Mucosa of descending colon (tissue), 3 donors: Measurements from ENCODE around the gene TTI1. TPM values are rescaled to one million over a fixed set of nuclear protein-coding genes. Genes with fewer than 3 reads are reported as not detected.

Experiments used
- ATAC-seq: fragments of 200-7000 bp; cut with Tn5 transposase; one replicate; pipeline ENCODE4 v1.9.1; 2020; ENCODE audit warnings: mild to moderate bottlenecking, moderate library complexity
- DNase-seq, 3 donors: peaks; one replicate each; pipeline ENCODE4 v3.0.0-alpha.2; 2020
- H3K36me3 ChIP-seq: fragments of 200-600 bp; one replicate; pipeline ENCODE4 v1.8.0; 2021; ENCODE audit warnings: low read depth, mild to moderate bottlenecking
- H3K4me1 ChIP-seq: fragments of 200-600 bp; one replicate; pipeline ENCODE4 v1.8.0; 2021; ENCODE audit warnings: low read depth, mild to moderate bottlenecking
- H3K4me3 ChIP-seq: fragments of 200-600 bp; one replicate; pipeline ENCODE4 v1.8.0; 2021; ENCODE audit warnings: mild to moderate bottlenecking
- H3K9me3 ChIP-seq: fragments of 200-600 bp; one replicate; pipeline ENCODE4 v1.8.0; 2021; ENCODE audit warnings: mild to moderate bottlenecking
- intact Hi-C, 2 donors: fragments of 100-400 bp; cut with DNase I in 1 of 2; cut with micrococcal nuclease in 1 of 2; formaldehyde crosslinking; loops; one replicate each; pipeline versions ENCODE4 v1.11.0 to v1.11.1; 2022; cut with DNase I, micrococcal nuclease
- total RNA-seq, 3 donors: library from RNA; stranded (reverse); fragmentation: NEBNext Ultra II Directional in 2 of 3; extraction: Animal tissue kit (Norgen Biotek cat#: 25700) in 2 of 3; gene quantifications; one replicate each; pipeline versions ENCODE4 v1.2.1 to v1.2.4, GENCODE V29; 2021 to 2023
- TF ChIP-seq, protein P1 (sequence below): fragments of 200-600 bp; IDR thresholded peaks from one replicate; pipeline ENCODE4 v1.8.0; 2022; ENCODE audit warnings: antibody characterized with exemption, mild to moderate bottlenecking
- donor health status: DM: no; HTN: no; CAD: no; lungs with moderate emphysema.
- donor health status: DM: no; HTN: no; CAD: no.
- donor health status: DM: no; HTN: yes; CAD: no.

Gene TTI1
- total RNA-seq, 3 donors from 2014 or later, result 13.4 to 16.4 (median 14.0) TPM

GRCh38 chr20:38066969-38067716 lies 33.9 kb upstream of the TTI1 start:
- intact Hi-C loops, result no loop called here
- Histone ChIP-seq H3K9me3 (no peaks in the 10 kb centered on the region), H3K4me3 (no peak overlapping the region), H3K36me3 (no peaks in the 10 kb centered on the region), H3K4me1 (no peaks in the 10 kb centered on the region)
- TF ChIP-seq, protein P1, sequence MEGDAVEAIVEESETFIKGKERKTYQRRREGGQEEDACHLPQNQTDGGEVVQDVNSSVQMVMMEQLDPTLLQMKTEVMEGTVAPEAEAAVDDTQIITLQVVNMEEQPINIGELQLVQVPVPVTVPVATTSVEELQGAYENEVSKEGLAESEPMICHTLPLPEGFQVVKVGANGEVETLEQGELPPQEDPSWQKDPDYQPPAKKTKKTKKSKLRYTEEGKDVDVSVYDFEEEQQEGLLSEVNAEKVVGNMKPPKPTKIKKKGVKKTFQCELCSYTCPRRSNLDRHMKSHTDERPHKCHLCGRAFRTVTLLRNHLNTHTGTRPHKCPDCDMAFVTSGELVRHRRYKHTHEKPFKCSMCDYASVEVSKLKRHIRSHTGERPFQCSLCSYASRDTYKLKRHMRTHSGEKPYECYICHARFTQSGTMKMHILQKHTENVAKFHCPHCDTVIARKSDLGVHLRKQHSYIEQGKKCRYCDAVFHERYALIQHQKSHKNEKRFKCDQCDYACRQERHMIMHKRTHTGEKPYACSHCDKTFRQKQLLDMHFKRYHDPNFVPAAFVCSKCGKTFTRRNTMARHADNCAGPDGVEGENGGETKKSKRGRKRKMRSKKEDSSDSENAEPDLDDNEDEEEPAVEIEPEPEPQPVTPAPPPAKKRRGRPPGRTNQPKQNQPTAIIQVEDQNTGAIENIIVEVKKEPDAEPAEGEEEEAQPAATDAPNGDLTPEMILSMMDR, result no peak
- DNase-seq (no peak), ATAC-seq (no peak)

DNA sequence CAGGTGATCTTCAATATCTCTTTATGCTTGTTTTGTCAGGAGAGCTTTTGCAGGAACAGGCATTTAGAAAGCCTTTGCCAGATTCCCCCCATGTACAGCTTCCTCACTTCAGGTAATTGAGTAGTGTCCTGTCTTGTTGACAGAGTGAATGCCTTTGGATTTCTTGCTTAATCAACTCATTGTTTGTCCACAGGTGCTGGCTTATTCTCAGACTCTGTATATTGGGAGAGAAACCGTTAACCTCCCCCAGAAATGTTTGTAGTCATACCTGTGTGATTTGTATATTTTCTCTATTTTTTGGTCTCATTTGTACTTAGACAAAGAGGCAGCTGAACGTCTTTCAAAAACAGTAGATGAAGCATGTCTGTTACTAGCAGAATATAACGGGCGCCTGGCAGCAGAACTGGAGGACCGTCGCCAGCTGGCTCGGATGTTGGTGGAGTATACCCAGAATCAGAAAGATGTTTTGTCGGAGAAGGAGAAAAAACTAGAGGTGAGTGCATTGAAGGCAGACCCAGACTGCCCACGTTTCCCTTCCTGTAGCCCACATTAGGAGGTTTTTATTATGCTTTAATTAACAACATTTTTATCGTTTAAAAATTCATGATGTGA lies 32.6 kb upstream of the TTI1 start:
- TF ChIP-seq, protein P1, result no peak
- ATAC-seq, result no peak
- Histone ChIP-seq H3K4me1 (no peaks in the 10 kb centered on the region), H3K4me3 (no peak overlapping the region), H3K9me3 (no peaks in the 10 kb centered on the region), H3K36me3 (no peaks in the 10 kb centered on the region)
- DNase-seq, result no peak
- intact Hi-C loops, result no loop called here

- TF ChIP-seq, protein P1, result no peak
- H3K9me3 ChIP-seq, result no peaks in the 10 kb centered on the region
- ATAC-seq, result no peak
- DNase-seq, result no peak
- intact Hi-C loops, result no loop called here
- H3K36me3 ChIP-seq, result no peaks in the 10 kb centered on the region
- H3K4me3 ChIP-seq, result no peak overlapping the region
- H3K4me1 ChIP-seq, result no peaks in the 10 kb centered on the region
These were observed 30.8 kb upstream of the TTI1 start for GRCh38 chr20:38063911-38064530.

DNA sequence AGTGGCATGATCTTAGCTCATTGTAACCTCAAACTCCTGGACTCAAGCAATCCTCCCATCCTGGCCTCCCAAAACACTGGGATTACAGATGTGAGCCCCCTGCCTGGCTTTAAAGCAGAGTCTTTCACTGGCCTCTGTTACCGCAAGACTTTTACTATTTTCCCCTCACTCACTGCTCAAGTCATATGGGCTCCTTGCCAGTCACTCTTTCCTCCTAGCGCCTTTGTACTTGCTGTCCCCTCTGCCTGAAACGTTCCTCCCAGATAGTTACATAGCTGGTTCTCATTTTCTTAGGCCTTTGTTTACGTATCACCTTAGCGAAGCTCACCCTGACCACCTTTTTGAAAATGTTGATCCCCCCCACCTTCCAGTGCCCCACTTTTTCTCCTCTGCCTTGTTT lies 29.6 kb upstream of the TTI1 start:
- Histone ChIP-seq H3K4me1 (no peaks in the 10 kb centered on the region), H3K36me3 (no peaks in the 10 kb centered on the region), H3K9me3 (no peaks in the 10 kb centered on the region), H3K4me3 (no peak overlapping the region)
- ATAC-seq, result no peak
- TF ChIP-seq, protein P1, result no peak
- DNase-seq, result no peak
- intact Hi-C loops, result no loop called here

GRCh38 chr20:38061109-38061508 lies 27.9 kb upstream of the TTI1 start:
- no peaks in the 10 kb centered on the region for H3K36me3 ChIP-seq
- no peaks in the 10 kb centered on the region for H3K9me3 ChIP-seq
- DNase-seq (no peak), ATAC-seq (no peak)
- H3K4me3 ChIP-seq, result no peak overlapping the region
- intact Hi-C loops, result no loop called here
- TF ChIP-seq, protein P1, result no peak
- H3K4me1 ChIP-seq, result no peaks in the 10 kb centered on the region
